ENCODE measurements around the gene PLCH2. TPM values are rescaled to one million over a fixed set of nuclear protein-coding genes. Genes with fewer than 3 reads are reported as not detected.
"Not testable (repeated sequence)": the region's sequence is repeated elsewhere in the genome, so short reads cannot be mapped to it uniquely, and the experiment has no call there.

PLCH2 gene
- total and polyA plus RNA-seq, 2 donors (not counting 3 experiments of a cell fraction or from before 2014, with no cell fraction given): 0.19 to 0.31 TPM

GRCh38 chr1:2553076-2553475 lies 77.0 kb downstream of the PLCH2 start:
- dilution Hi-C loops (cut with MboI; ENCODE audit: extremely low pct_ligation_motif_present, low sequenced_read_pairs); H3K9ac ChIP-seq (replicated peaks; ENCODE audit: extremely low read depth, insufficient read depth, low read length); H3K27ac ChIP-seq (ENCODE audit: insufficient read depth, low read depth, low read length); POLR2A ChIA-PET; H3K36me3 ChIP-seq (ENCODE audit: control insufficient read depth in 2 of 2, extremely low read depth in 1 of 2, insufficient read depth in 2 of 2, low read length in 2 of 2); BruUV-seq (replicated peaks); H3K4me2 ChIP-seq (ENCODE audit: insufficient read depth, low read length); H3K9me1 ChIP-seq (replicated peaks; ENCODE audit: control insufficient read depth, extremely low read depth, insufficient read depth, low read length); H3K9me3 ChIP-seq (replicated peaks; ENCODE audit: control insufficient read depth, insufficient read depth, low read length); DNase-seq (ENCODE audit: low read depth, low spot score); H4K20me1 ChIP-seq (replicated peaks; ENCODE audit: control insufficient read depth, extremely low read depth, insufficient read depth, low read length); FAIRE-seq; H3K4me3 ChIP-seq (replicated peaks in 1 of 3; ENCODE audit: insufficient read depth in 1 of 3, low read depth in 1 of 3, low read length in 3 of 3); CTCF ChIA-PET; H3K27me3 ChIP-seq (ENCODE audit: control insufficient read depth in 2 of 2, insufficient read depth in 2 of 2, low read length in 2 of 2); intact Hi-C loops (cut with micrococcal nuclease); H3K79me2 ChIP-seq (ENCODE audit: control insufficient read depth, insufficient read depth, low read length); H2AFZ ChIP-seq (ENCODE audit: low read depth, low read length): not testable (repeated sequence)
- peaks cover 30% of the 10 kb centered on the region for H3K4me1 ChIP-seq (ENCODE audit: control insufficient read depth, extremely low read depth, insufficient read depth, low read length)

- H3K27me3 ChIP-seq (ENCODE audit: control insufficient read depth in 2 of 2, insufficient read depth in 2 of 2, low read length in 2 of 2): no peaks in the 10 kb centered on the region
- intact Hi-C loops (cut with micrococcal nuclease): no loop called here
- no peak for TF ChIP-seq EZH2 (IDR thresholded peaks at IDR 0.05; ENCODE audit: borderline replicate concordance, low read depth, low read length, severe bottlenecking)
- TF ChIP-seq FOS (IDR thresholded peaks at IDR 0.05; ENCODE audit: borderline replicate concordance, insufficient read depth, low read length): peak; percentile 60
- TF ChIP-seq POLR2AphosphoS5 (IDR thresholded peaks at IDR 0.05; ENCODE audit: insufficient read depth, low read depth, low read length): peak; percentile 53
- no peaks in the 10 kb centered on the region for H4K20me1 ChIP-seq (replicated peaks; ENCODE audit: control insufficient read depth, extremely low read depth, insufficient read depth, low read length)
- FAIRE-seq (peak; percentile 64), DNase-seq (ENCODE audit: low read depth, low spot score) (peak; percentile 26)
- peak overlapping the region; percentile 33 for H3K9ac ChIP-seq (replicated peaks; ENCODE audit: extremely low read depth, insufficient read depth, low read length)
- CTCF ChIA-PET: interaction anchor here (1.4 to 2.9 kb wide), 2 partner anchors 24 to 871 kb away, joined by 5 to 23 read pairs; no protein-coding TSS in a partner anchor
- H2AFZ ChIP-seq (ENCODE audit: low read depth, low read length): peak overlapping the region; percentile 60
- no peaks in the 10 kb centered on the region for H3K9me1 ChIP-seq (replicated peaks; ENCODE audit: control insufficient read depth, extremely low read depth, insufficient read depth, low read length)
- H3K4me1 ChIP-seq (ENCODE audit: control insufficient read depth, extremely low read depth, insufficient read depth, low read length): peaks cover 23% of the 10 kb centered on the region
- peak overlapping the region in 1 of 3 experiments; percentile 5 for H3K4me3 ChIP-seq (replicated peaks in 1 of 3; ENCODE audit: insufficient read depth in 1 of 3, low read depth in 1 of 3, low read length in 3 of 3)
- no TSS peak for BruUV-seq (replicated peaks)
- no peaks in the 10 kb centered on the region for H3K79me2 ChIP-seq (ENCODE audit: control insufficient read depth, insufficient read depth, low read length)
- H3K27ac ChIP-seq (ENCODE audit: insufficient read depth, low read depth, low read length): peak overlapping the region; percentile 53
- H3K36me3 ChIP-seq (ENCODE audit: control insufficient read depth in 2 of 2, extremely low read depth in 1 of 2, insufficient read depth in 2 of 2, low read length in 2 of 2): peaks cover 0 to 3% of the 10 kb centered on the region in 2 experiments
- POLR2A ChIA-PET: no interaction called here
- dilution Hi-C loops (cut with MboI; ENCODE audit: extremely low pct_ligation_motif_present, low sequenced_read_pairs): no loop called here
- peak overlapping the region; percentile 53 for H3K4me2 ChIP-seq (ENCODE audit: insufficient read depth, low read length)
- H3K9me3 ChIP-seq (replicated peaks; ENCODE audit: control insufficient read depth, insufficient read depth, low read length): no peaks in the 10 kb centered on the region
Observed at GRCh38 chr1:2553871-2554620, 78.0 kb downstream of the PLCH2 start.

All from endothelial cell of umbilical vein (primary cell).